Stimulated activated naive CD8-positive, alpha-beta T cell treated with anti-CD3 and anti-CD28 coated beads, Interleukin-15, Interleukin-2, amounts not matched to agents 100 ng/mL and 50 ng/mL, for 24 hours (primary cell): ENCODE measurements around the gene LRRC8D.

Source experiments
- H3K27ac Mint-ChIP-seq: one replicate; pipeline ENCODE4 v1.8.0; 2021; ENCODE audit warnings: mild to moderate bottlenecking, mixed read lengths
- H3K27me3 Mint-ChIP-seq: one replicate; pipeline ENCODE4 v1.8.0; 2021; ENCODE audit warnings: mixed read lengths
- H3K36me3 Mint-ChIP-seq: one replicate; pipeline ENCODE4 v1.8.0; 2021; ENCODE audit warnings: low read depth, mixed read lengths
- H3K4me1 Mint-ChIP-seq: one replicate; pipeline ENCODE4 v1.8.0; 2021; ENCODE audit warnings: low read depth, mixed read lengths
- H3K4me3 Mint-ChIP-seq: one replicate; pipeline ENCODE4 v1.8.0; 2021; ENCODE audit warnings: mild to moderate bottlenecking, mixed read lengths
- H3K9me3 Mint-ChIP-seq: one replicate; pipeline ENCODE4 v1.8.0; 2021; ENCODE audit warnings: mixed read lengths

Gene LRRC8D

DNA sequence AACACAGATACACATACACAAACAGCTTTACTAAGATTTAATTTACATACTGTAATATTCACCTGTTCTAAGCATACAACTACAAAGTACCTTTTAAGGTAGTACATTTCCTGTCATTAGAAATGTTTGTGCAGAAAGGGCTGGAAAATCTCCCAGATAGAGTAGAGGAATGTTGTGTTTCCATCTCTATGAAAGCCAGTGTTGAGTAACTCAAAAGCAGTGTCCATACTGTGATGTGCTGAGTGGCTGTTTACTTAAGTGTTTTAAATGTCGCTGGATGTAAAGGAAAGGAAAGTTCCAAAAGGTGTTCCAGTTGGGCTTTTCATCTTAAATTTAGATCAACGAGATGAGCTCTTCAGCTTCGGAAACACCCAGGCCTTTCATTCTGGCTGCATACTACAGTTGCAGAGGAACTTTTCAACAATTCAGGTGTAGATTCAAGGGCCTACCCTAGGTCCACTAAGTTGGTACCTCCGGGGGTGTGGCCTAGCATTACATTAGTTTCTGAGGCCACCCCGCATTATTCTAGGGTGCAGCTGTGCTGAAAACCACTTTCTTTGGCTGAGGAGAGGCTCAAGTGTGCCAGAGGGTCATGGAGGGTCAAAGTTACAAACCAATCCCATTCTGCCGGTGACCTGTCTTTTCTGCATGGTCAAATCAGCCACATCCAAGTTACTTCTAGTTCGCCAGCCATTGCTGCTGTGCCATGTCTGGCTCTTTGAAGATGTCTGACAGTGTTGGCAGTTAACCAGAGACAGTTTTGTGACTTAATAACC, 78.1 kb downstream of the LRRC8D start:
- Mint-ChIP-seq H3K4me3 (no peak overlapping the region), H3K4me1 (peaks cover 24% of the 10 kb centered on the region), H3K9me3 (no peaks in the 10 kb centered on the region), H3K27ac (no peak overlapping the region), H3K36me3 (peaks cover 31% of the 10 kb centered on the region), H3K27me3 (no peaks in the 10 kb centered on the region)

GRCh38 chr1:89900323-89900722, 79.5 kb downstream of the LRRC8D start:
- H3K9me3 Mint-ChIP-seq = no peaks in the 10 kb centered on the region
- peaks cover 31% of the 10 kb centered on the region for H3K36me3 Mint-ChIP-seq
- H3K27me3 Mint-ChIP-seq = no peaks in the 10 kb centered on the region
- no peak overlapping the region for H3K27ac Mint-ChIP-seq
- no peak overlapping the region for H3K4me3 Mint-ChIP-seq
- peaks cover 34% of the 10 kb centered on the region for H3K4me1 Mint-ChIP-seq

GRCh38 chr1:89900791-89901708, 80.2 kb downstream of the LRRC8D start:
- Mint-ChIP-seq H3K9me3 (no peaks in the 10 kb centered on the region), H3K4me3 (no peak overlapping the region)

DNA sequence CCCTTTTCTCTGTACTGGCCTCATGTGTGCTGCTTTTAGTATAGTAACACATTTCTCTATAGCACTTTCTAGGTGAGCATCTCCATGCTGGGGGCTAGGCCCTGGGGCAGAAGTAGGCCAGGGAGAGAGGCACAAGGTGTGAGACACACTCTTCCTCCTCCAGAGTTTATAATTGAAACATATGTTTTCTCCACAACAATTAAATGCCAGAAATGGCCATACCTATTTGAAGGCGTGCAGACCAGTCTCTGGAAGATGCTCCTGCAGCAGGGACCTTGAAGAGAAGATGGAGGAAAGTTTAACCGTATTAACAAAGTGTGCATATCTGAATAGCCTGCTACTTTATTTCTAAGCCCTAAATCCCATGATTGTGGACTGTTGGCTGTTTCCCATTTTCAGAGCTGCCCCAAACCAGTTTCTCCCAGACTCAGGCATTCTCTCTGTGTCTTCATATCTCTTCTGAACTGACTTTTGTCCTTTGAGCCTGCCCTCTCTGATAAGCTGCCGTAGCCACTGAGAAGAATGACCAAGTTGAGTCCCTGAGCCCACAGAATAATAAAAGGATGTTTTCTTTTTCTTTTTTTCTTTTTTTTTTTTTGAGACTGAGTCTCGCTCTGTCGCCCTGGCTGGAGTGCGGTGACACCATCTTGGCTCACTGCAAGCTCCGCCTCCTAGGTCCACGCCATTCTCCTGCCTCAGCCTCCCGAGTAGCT, 81.3 kb downstream of the LRRC8D start:
- Mint-ChIP-seq H3K27ac (no peak overlapping the region), H3K27me3 (no peaks in the 10 kb centered on the region), H3K4me3 (no peak overlapping the region), H3K9me3 (no peaks in the 10 kb centered on the region), H3K36me3 (peaks cover 22% of the 10 kb centered on the region), H3K4me1 (peaks cover 51% of the 10 kb centered on the region)

More at GRCh38 chr1:89900791-89901708, 80.2 kb downstream of the LRRC8D start:
- Mint-ChIP-seq H3K36me3 (peaks cover 26% of the 10 kb centered on the region), H3K27ac (no peak overlapping the region), H3K4me1 (peaks cover 40% of the 10 kb centered on the region), H3K27me3 (no peaks in the 10 kb centered on the region)

DNA sequence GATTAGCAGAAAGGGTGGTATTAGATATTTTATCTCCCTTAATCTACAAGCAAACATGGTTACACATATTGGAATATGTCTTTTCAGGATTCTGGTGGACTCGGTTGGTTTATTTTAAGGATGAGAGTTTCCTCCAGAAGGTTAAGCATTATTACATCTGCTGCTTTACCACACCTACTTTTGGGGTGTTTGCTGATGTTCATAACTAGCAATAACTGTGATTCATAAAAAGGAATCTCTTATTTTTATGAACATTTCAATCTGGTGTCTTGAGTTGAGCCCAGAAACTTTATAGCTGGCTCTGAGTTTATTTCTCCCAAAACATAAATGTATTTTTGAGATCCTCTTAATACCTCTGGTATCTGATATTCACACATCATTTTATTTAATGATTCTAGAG, 82.7 kb downstream of the LRRC8D start:
- no peak overlapping the region for H3K27ac Mint-ChIP-seq
- H3K36me3 Mint-ChIP-seq = peaks cover 28% of the 10 kb centered on the region
- H3K4me1 Mint-ChIP-seq = peaks cover 61% of the 10 kb centered on the region
- H3K27me3 Mint-ChIP-seq = no peaks in the 10 kb centered on the region
- no peaks in the 10 kb centered on the region for H3K9me3 Mint-ChIP-seq
- H3K4me3 Mint-ChIP-seq = no peak overlapping the region

DNA sequence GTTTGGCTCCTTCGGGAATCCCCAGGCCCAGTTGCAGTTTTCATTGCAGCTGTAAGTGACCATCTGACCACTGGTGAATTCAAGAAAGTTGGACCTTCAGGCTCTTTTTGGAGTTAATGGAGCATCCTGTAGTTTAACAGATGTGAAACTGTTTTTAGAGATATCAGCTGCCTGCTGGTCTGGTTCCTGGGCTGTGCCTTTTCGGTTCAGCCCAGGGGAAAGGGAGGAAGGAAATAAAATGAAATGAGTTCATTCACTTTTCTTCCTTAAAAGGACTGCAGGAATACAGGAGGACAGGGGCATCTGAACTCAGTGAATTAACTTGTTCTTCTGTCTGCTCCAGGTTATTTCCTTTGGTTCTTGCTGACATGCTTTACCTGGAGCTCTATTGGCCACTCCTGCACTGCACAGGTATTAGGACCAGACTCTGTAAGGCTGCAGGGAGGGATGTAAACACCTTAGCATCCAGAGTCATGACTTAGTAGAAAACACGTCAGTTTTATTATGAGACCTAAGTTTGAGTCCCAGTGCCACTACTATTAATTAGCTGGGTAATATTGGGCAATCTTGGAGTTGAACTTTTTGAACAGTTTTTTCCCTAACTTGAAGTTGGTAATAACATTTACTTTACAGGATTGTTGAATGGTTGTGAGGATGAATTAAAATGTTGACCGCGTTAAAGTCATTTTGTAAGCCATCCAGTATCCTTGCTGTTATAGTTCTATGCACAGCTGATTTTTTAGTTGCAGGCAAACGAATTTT, 83.6 kb downstream of the LRRC8D start:
- Mint-ChIP-seq H3K27me3 (no peaks in the 10 kb centered on the region), H3K9me3 (no peaks in the 10 kb centered on the region), H3K4me3 (no peak overlapping the region), H3K27ac (no peak overlapping the region), H3K36me3 (peaks cover 28% of the 10 kb centered on the region), H3K4me1 (peaks cover 68% of the 10 kb centered on the region)

DNA sequence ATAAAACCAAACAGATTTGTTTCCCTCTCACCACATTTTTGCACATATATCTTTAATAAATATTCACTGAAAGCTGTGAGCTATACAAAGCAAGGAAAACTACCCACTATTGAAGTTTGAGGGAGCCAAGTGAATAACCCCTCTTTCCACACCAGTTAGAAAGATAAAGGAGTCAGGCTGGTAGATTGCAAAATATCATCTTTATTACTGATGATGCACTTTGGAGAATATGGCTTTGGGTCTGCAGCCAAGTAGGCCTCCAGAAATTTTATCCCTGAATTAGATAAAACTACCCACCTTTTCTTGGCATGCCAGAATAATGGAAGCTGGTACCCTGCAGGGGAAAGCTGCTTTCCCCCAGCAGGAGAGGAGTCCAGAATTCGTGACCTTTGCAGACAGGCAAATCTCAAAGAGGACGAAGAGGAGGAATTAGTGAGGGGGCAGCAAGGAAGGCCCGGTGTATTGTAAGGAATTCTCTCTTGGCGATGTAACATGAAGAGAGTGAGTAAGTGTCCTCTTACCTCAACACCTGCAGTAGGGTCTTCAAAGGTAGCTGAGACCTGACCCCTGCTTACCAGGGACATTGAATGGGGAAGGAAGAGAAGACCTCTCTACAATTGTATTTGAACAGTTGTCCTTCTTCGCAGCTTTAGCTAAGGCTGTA, 84.7 kb downstream of the LRRC8D start:
- H3K4me1 Mint-ChIP-seq = peaks cover 62% of the 10 kb centered on the region
- no peaks in the 10 kb centered on the region for H3K27me3 Mint-ChIP-seq
- H3K9me3 Mint-ChIP-seq = no peaks in the 10 kb centered on the region
- H3K4me3 Mint-ChIP-seq = no peak overlapping the region
- peaks cover 28% of the 10 kb centered on the region for H3K36me3 Mint-ChIP-seq
- no peak overlapping the region for H3K27ac Mint-ChIP-seq

GRCh38 chr1:89906088-89906487, 85.3 kb downstream of the LRRC8D start:
- H3K4me3 Mint-ChIP-seq = no peak overlapping the region

DNA sequence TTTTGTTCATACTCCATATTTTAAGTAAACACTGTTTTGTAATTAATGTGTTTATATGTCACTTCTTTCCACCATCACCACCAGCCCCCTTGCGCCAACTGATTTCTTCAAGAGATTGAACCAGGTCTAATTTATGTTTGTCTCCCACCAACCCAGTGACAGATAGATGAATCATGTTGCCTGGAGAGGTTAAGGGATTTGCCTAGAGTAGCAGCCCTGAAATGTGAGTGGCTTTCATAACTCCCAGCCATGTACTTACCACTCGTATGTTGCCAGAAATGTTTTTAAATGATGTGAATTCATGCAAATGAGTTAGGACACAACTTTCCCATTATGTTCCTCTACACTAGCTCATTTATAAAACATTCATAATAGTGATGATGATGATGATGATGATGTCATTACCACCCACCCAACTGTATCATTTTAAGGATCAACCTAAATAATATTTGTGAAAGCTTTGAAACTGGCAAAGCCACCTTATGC, 86.9 kb downstream of the LRRC8D start:
- peaks cover 63% of the 10 kb centered on the region for H3K4me1 Mint-ChIP-seq
- H3K4me3 Mint-ChIP-seq = no peak overlapping the region

More at GRCh38 chr1:89906088-89906487, 85.3 kb downstream of the LRRC8D start:
- Mint-ChIP-seq H3K27me3 (no peaks in the 10 kb centered on the region), H3K27ac (no peak overlapping the region), H3K9me3 (no peaks in the 10 kb centered on the region), H3K4me1 (peaks cover 62% of the 10 kb centered on the region), H3K36me3 (peaks cover 29% of the 10 kb centered on the region)

DNA sequence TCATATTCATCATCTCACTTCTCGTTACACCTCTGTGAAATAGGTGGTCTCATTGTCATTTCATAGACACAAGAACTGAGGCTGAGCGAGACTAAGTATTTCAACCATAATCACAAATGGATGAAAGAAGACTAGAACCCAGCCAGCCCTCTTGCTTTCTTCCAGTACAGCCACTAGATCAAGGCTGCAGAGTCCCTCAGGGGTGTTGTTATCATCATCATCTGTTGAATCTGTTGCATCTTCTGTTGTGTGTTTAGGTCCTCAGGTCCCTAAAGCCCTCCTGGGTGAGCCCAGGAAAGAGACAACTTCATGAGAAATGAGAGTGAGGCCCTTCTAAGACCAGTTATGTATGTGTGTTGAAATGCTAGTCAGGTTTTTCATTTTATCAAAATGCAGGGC, 87.4 kb downstream of the LRRC8D start:
- Mint-ChIP-seq H3K36me3 (peaks cover 38% of the 10 kb centered on the region), H3K9me3 (no peaks in the 10 kb centered on the region), H3K4me1 (peaks cover 59% of the 10 kb centered on the region), H3K4me3 (no peak overlapping the region), H3K27ac (peak overlapping the region; percentile 41), H3K27me3 (no peaks in the 10 kb centered on the region)

More for the DNA sequence above, 86.9 kb downstream of the LRRC8D start:
- Mint-ChIP-seq H3K36me3 (peaks cover 33% of the 10 kb centered on the region), H3K9me3 (no peaks in the 10 kb centered on the region), H3K27me3 (no peaks in the 10 kb centered on the region), H3K27ac (peak overlapping the region; percentile 23)

- peak overlapping the region; percentile 41 for H3K27ac Mint-ChIP-seq
- H3K4me3 Mint-ChIP-seq = no peak overlapping the region
- H3K4me1 Mint-ChIP-seq = peaks cover 53% of the 10 kb centered on the region
- H3K27me3 Mint-ChIP-seq = no peaks in the 10 kb centered on the region
- no peaks in the 10 kb centered on the region for H3K9me3 Mint-ChIP-seq
- H3K36me3 Mint-ChIP-seq = peaks cover 38% of the 10 kb centered on the region
Measured at GRCh38 chr1:89908672-89909436, 88.0 kb downstream of the LRRC8D start.

GRCh38 chr1:89910268-89910667, 89.4 kb downstream of the LRRC8D start:
- no peaks in the 10 kb centered on the region for H3K27me3 Mint-ChIP-seq
- H3K9me3 Mint-ChIP-seq = no peaks in the 10 kb centered on the region
- H3K4me1 Mint-ChIP-seq = peaks cover 43% of the 10 kb centered on the region
- H3K4me3 Mint-ChIP-seq = no peak overlapping the region
- H3K27ac Mint-ChIP-seq = no peak overlapping the region
- H3K36me3 Mint-ChIP-seq = peaks cover 38% of the 10 kb centered on the region

DNA sequence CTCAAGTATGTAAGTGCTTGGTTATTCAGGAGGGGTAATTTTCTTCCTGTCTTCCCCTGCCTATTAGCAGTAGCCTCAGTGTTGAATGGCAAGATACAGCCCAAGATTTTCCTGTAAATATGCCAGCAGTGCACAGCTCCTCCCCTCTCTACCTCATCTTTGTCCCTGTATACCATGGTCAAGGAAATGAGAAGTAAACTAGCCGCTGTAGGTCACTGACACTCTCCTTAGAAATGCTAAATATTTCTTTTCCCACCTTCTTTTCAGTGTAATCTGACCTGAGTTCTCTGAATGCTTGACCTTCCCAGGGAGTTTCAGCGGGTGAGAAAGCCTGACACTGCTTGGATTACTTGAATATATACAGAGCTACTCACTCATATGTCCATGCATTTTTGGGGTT, 89.9 kb downstream of the LRRC8D start:
- H3K27me3 Mint-ChIP-seq = no peaks in the 10 kb centered on the region
- peaks cover 40% of the 10 kb centered on the region for H3K4me1 Mint-ChIP-seq
- H3K4me3 Mint-ChIP-seq = no peak overlapping the region
- H3K36me3 Mint-ChIP-seq = peaks cover 40% of the 10 kb centered on the region
- no peaks in the 10 kb centered on the region for H3K9me3 Mint-ChIP-seq
- H3K27ac Mint-ChIP-seq = no peak overlapping the region
